Kidney (tissue), 14 donors: ENCODE data around the gene HECTD2. TPM values are rescaled to one million over a fixed set of nuclear protein-coding genes. Genes with fewer than 3 reads are reported as not detected.

Source experiments
- DNase-seq, 5 donors: peaks; one replicate each; pipeline ENCODE4 v3.0.0-alpha.2; 2013 to 2020
- FAIRE-seq: peaks from 2 replicates; lab custom pipeline; 2012; peaks lifted over from hg19 to GRCh38; lab: Jason Lieb, UNC
- H3K27ac ChIP-seq, 2 donors: one replicate each; pipeline ENCODE4 v1.7.0; 2013; ENCODE audit warnings: low read depth in 2 of 2, low read length in 2 of 2, inconsistent platforms in 1 of 2
- H3K27me3 ChIP-seq: one replicate; pipeline ENCODE4 v1.7.1; 2013; ENCODE audit warnings: low read length, inconsistent platforms; ENCODE audit not compliant: control insufficient read depth, insufficient read depth
- H3K36me3 ChIP-seq, 3 donors: one replicate each; pipeline versions ENCODE4 v1.7.0 to v1.7.1; 2013; ENCODE audit warnings: low read length in 3 of 3, control low read depth in 1 of 3, inconsistent platforms in 1 of 3; ENCODE audit not compliant: insufficient read depth in 3 of 3, control insufficient read depth in 2 of 3
- H3K4me1 ChIP-seq, 3 donors: one replicate each; pipeline versions ENCODE4 v1.7.0 to v1.7.1; 2013; ENCODE audit warnings: low read length in 3 of 3, inconsistent platforms in 1 of 3, low read depth in 1 of 3; ENCODE audit not compliant: control insufficient read depth in 2 of 3, insufficient read depth in 2 of 3
- H3K4me3 ChIP-seq, 3 donors: one replicate each; pipeline versions ENCODE4 v1.7.0 to v1.8.1; 2013; ENCODE audit warnings: low read length in 3 of 3, control low read depth in 1 of 3, inconsistent platforms in 1 of 3
- H3K9ac ChIP-seq, 3 donors: one replicate each; pipeline versions ENCODE4 v1.7.0 to v1.7.1; 2013; ENCODE audit warnings: low read length in 3 of 3, control low read depth in 1 of 3, inconsistent platforms in 1 of 3
- H3K9me3 ChIP-seq, 3 donors: one replicate each; pipeline versions ENCODE4 v1.7.0 to v1.7.1; 2013; ENCODE audit warnings: low read length in 3 of 3, control low read depth in 1 of 3, inconsistent platforms in 1 of 3; ENCODE audit not compliant: control insufficient read depth in 2 of 3, insufficient read depth in 1 of 3
- CTCF ChIP-seq: IDR thresholded peaks from 3 replicates; pipeline ENCODE4 v1.5.1; 2012; ENCODE audit warnings: mild to moderate bottlenecking, moderate library complexity, borderline replicate concordance; ENCODE audit not compliant: insufficient read depth; ENCODE audit errors: extremely low read depth
- intact Hi-C: fragments of 100-400 bp; cut with DNase I; formaldehyde crosslinking; loops from one replicate; pipeline ENCODE4 v1.11.1; 2022
- polyA plus RNA-seq: library from polyadenylated mRNA; stranded (reverse); fragments of 350-450 nt; fragmentation: Illumina TruSeq; extraction: RNeasy Lipid Tissue Mini Kit (QIAGEN cat#74804); gene quantifications from one replicate; pipeline ENCODE4 v1.2.3, GENCODE V29; 2014; ENCODE audit warnings: low read depth, low replicate concordance; ENCODE audit not compliant: insufficient read depth
- total RNA-seq: library from RNA; stranded (reverse); fragmentation: NEBNext Ultra II Directional; extraction: Animal tissue kit (Norgen Biotek cat#: 25700); gene quantifications from one replicate; pipeline ENCODE4 v1.2.1, GENCODE V29; 2021
- donor health status: control.
- donor health status: control.
- donor health status: control.
- donor health status: control.
- donor health status: control.
- donor health status: DM: yes; HTN: yes; CAD: no.
- donor health status: Normal renal cell carcinoma (clear cell type).

Gene HECTD2
- total and polyA plus RNA-seq, 2 donors from 2014 or later, result 4.5 to 12.2 TPM

GRCh38 chr10:91471602-91472001 is 61.5 kb downstream of the HECTD2 start:
- DNase-seq, result no peak
- no peak overlapping the region for H3K4me3 ChIP-seq
- no peaks in the 10 kb centered on the region for H3K4me1 ChIP-seq
- no peak overlapping the region for H3K27ac ChIP-seq
- H3K9me3 ChIP-seq, result peaks cover 0 to 1% (median 0%) of the 10 kb centered on the region in 3 donors
- intact Hi-C loops, result no loop called here
- no peak for TF ChIP-seq CTCF
- H3K36me3 ChIP-seq, result no peaks in the 10 kb centered on the region
- no peak for FAIRE-seq
- no peak overlapping the region for H3K9ac ChIP-seq
- H3K27me3 ChIP-seq, result no peaks in the 10 kb centered on the region

GRCh38 chr10:91472911-91473310 is 62.8 kb downstream of the HECTD2 start:
- FAIRE-seq, result no peak
- Histone ChIP-seq H3K4me1 (no peaks in the 10 kb centered on the region), H3K36me3 (no peaks in the 10 kb centered on the region), H3K27ac (no peak overlapping the region), H3K4me3 (no peak overlapping the region), H3K27me3 (no peaks in the 10 kb centered on the region), H3K9me3 (peaks cover 0 to 1% (median 0%) of the 10 kb centered on the region in 3 donors), H3K9ac (no peak overlapping the region)
- intact Hi-C loops, result no loop called here
- TF ChIP-seq CTCF, result no peak
- no peak for DNase-seq

- no peaks in the 10 kb centered on the region for H3K36me3 ChIP-seq
- no peak for TF ChIP-seq CTCF
- no peak for FAIRE-seq
These were observed 63.9 kb downstream of the HECTD2 start for GRCh38 chr10:91474009-91474408.

GRCh38 chr10:91477236-91477635 is 67.1 kb downstream of the HECTD2 start:
- Histone ChIP-seq H3K27me3 (no peaks in the 10 kb centered on the region), H3K9ac (no peak overlapping the region), H3K36me3 (peaks cover 0 to 2% (median 0%) of the 10 kb centered on the region in 3 donors), H3K27ac (no peak overlapping the region), H3K4me1 (no peaks in the 10 kb centered on the region), H3K9me3 (no peaks in the 10 kb centered on the region), H3K4me3 (no peak overlapping the region)
- DNase-seq (no peak), FAIRE-seq (no peak)
- intact Hi-C loops, result no loop called here
- no peak for TF ChIP-seq CTCF

More at GRCh38 chr10:91474009-91474408, 63.9 kb downstream of the HECTD2 start:
- intact Hi-C loops, result no loop called here
- Histone ChIP-seq H3K9me3 (peaks cover 0 to 1% (median 0%) of the 10 kb centered on the region in 3 donors), H3K27me3 (no peaks in the 10 kb centered on the region), H3K4me1 (no peaks in the 10 kb centered on the region), H3K4me3 (no peak overlapping the region), H3K9ac (no peak overlapping the region), H3K27ac (no peak overlapping the region)
- no peak for DNase-seq
